ENCODE data around the gene CAMK2A.

Gene CAMK2A

DNA sequence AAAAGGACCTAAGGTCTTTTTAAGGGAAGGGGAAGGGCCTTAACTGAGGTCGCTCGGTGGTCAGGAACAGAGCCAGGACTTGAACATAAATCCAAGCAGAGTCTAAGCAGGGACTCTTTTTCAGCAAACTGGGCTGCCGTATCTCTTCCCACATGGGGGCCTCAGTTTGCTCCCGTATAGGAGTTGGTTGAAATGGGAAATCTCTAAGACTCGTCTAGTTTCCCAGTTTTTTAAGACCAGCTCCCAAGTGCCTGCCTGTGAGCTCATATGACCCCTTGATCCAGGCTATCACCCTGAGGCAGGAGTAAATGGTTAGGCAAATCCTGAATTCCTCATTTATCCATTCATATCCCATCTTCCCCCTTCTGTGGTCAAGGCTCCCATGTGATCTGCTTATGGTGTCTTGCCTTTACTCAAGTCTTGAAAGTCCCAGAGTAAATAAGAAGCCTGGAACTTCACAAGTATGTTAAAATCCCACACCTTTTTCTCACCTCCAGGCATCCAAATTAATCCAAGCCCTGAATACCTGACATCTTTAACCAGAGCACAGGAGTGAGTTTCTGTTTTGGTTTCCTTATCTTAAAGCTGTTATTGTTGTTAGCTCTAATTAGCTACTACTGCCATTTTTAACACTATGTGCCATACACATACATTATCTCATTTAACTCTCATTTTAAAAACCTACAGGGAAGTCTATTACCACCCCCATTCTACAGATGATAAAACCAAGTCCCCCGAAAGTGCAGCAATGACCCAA lies 10.2 kb upstream of the CAMK2A start:
- DNase-seq (ENCODE audit: low read depth), result no peak

DNA sequence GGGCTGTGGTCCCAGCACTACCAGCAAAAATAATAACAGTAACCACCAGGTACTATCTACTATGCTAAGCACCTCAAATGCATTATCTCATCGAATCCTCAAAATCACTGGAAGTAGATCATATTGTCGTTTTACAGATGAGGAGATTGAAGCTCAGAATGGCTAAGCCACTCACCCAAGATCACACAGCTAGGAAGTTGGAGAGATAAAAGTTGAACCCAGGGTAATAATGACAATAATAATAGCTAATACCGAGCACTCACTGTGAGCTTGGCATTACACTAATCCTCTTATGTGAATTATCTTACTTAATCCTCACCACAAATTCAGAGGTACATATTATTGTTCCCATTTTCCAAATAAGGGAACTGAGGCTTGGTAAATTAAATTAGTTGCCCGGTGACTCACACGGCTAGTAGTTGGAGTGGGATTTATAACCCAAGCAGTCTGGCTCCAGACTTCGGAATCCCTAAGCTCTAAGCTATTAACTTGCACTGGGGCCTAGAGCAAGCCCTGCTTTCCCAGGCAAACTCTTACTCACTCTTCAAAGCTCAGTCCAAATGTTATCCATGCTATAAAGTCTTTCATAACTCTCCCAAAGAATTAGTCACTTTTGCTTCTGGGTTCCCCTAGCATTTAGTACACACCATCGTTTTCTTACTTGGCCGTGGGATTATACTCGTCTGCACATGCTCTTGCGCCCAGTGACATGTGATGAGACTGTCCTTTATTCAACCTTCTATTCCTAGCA lies 9.3 kb upstream of the CAMK2A start:
- DNase-seq (ENCODE audit: low read depth), result no peak

DNA sequence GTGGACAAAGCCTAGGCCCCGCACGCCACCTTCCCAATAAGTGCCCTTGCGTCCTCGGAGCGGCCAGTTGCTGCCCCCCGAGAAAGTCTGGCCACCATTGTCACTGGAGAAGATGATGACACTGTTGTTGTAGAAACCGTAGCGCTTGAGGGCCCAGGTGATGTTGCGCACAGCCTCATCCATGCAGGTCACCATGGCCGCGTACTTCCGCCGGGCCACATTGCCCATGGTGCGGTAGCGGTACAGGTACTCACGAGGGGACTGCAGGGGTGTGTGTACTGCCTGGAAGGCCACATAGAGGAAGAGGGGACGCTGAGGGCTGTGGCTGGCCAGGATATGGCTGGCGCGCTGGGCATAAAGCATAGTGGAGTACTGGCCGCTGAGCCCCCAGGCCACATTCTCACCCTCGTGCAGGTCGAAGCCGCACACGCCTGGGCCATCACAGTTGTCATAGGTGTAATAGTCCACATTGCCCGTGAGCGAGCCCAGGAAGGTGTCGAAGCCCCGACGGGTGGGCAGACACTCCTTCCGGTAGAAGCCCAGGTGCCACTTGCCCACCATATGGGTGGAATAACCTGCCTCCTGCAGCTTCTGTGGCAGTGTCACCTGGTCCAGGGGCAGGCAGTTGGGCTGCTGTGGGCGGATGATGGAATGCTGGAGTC lies 8.5 kb upstream of the CAMK2A start:
- no peak for DNase-seq (ENCODE audit: low read depth)

DNA sequence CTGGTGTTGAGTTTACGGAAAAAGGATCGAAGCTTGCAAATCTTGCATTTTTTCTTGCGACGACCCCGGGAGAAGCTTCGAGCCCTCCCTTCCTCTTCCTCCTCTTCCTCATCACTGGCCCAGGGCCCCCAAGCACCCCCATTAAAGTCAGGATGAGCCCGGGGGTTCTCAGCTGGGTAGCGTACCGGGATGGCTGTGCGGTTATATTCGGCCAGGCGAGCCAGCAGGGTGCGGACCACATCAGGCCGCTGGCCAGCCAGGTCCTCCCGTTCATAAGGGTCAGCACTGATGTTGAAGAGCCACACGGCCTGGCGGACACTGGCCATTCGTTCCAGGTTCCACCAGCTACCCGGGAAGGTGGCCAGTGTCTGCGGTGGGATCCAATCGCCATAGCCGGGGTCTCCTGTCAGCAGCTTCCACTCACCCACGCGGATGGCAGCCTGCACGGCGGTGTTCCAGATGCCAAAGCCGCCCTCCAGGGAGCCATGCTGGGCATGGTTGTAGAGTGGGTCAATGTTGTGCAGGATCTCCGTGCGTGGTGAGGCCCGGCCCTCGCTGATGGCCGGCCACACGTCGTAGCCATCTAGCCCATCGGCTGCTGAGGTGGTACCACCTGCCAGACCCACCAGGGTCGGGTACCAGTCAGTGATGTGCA lies 7.8 kb upstream of the CAMK2A start:
- DNase-seq (ENCODE audit: low read depth), result no peak

DNA sequence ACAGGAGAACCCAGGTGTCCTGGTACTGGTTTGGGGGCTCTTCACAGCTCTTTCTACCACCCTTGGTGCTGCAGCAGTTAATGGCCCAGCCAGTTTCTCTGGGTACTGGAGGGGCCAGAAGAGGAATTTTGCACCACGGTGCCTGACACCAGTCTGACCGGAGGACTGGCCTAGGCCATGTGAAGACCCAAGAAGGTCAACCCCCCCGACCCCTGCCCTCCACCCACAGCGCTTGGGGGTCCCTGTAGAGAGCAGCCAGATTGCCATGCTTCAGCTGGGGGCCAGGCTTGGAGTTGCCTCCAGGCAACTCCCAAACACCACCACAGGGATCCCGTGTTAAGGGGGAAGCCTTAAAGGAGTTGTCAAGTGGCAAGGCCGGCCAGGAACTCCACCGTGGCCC lies 6.9 kb upstream of the CAMK2A start:
- no peak for DNase-seq (ENCODE audit: low read depth)

DNA sequence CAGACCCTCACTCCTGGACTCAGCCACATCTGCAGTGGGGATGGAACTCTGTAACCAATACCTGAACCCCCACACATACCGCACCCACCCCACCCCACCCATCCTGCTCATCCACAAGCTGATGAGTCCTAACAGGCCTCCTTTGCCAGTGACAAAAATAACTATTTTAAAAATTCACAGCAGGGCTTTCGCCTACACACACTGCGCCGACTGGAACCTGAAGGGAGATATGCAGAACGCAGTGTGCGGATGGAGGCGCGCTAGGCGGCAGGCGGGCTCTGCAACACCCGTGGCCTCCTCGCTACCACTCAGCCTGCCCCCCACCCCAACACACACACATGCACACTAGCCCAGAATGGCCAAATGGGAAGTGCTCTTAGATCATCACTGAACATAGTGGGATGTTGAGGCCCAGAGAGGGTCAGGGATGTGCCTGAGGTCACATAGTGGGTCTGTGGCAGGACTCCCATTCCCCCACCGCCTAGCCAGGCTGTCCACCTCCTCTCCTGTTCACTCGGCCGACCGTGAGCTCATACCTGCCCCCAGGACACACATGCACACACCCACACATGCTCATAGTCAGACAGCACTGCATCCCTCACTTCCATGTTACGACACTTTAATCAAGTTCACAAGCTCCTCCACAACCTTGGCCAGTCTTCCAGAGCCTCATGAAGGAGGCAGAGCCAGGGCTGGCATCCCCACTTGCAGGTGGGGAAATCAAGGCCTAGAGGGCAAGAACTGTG lies 6.3 kb upstream of the CAMK2A start:
- DNase-seq (ENCODE audit: low read depth), result no peak

DNA sequence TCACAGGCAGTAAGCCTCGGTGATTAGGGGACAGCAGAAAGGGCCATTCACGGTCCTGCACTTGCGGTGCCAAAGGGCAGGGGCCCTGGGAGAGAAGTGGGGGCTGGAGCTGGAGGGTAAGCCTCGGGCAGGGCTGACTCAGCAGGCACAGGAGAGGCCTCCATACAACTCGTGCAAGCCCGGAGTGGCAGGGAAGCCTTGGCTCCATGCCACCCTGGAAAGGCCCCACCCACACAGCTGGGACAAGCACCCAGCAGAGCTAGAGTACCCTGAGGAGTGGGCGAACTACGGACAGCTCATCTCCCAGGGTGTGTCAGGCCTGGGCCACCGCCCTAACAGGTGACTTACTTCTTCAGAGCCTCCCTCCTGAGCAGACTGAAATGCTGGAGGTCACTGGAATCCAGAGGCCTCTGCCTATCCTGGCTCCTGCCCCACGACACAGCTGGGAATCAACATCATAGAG lies 5.6 kb upstream of the CAMK2A start:
- DNase-seq (ENCODE audit: low read depth), result no peak

DNA sequence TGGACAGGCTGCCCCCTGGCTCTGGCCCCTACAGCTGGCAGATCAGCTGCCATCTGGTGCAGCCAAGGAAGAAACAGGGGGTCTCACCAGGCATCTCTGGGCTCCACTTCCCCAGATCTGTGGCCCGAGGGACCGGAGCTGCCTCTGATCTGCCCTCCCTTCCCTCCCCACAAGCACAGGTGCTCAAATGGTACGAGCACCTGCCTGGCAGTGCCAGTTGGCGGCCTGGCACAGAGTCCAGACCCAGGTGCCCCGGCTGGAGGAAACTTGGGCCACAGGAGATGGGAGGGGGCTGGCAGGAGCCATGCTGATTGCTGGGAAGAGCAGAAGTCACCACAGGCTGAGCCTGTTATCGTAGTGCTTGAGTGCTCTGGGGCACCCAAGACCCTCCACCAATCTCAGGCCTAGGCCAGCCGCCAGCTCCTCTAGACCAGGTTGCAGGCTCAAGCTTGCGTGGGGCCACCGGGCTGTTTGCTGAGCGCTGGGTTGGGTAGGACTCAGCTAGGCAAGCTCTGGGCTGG lies 5.0 kb upstream of the CAMK2A start:
- DNase-seq (ENCODE audit: low read depth), result no peak

DNA sequence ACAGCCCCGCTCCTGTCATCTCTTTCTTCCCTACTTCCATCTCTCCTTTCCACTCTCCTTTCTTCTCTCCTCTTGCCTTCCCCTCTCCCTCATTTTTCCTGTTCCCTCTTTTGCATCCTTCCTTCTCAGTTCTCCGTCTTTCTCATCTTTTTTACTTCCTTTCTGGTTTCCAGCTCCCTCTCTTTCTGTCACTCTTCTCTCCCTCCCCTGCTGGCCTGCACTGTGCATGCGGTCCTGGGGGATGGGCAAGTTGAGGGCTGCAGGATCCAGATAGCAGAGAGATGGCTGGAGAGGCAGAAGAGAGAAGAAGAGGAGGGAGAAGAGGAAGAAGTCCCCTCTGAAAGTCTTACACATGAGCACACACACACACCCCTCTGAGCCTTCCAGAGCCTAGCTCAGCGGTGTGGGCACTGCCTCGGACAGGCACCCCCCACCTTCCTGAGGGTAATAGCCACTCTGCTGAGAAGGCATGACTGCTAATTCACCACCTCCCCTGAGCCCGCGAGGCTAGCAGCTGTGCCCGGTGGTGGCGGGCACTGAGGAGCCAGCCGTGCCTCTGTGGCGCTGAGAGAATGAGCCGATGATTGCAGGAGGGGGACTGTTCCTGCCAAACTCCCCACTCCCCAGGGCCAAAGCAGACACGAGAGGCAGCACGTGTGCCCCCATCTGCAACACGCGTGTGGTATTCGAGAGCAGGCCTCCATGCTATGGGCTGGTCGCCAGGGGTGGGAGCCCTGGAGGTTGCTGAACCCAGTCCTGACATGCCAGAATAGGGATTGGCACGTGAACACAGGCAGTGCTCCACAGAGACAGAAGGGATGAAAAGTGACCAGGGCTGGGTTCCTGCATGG lies 3.7 kb upstream of the CAMK2A start:
- no peak for DNase-seq (ENCODE audit: low read depth)

DNA sequence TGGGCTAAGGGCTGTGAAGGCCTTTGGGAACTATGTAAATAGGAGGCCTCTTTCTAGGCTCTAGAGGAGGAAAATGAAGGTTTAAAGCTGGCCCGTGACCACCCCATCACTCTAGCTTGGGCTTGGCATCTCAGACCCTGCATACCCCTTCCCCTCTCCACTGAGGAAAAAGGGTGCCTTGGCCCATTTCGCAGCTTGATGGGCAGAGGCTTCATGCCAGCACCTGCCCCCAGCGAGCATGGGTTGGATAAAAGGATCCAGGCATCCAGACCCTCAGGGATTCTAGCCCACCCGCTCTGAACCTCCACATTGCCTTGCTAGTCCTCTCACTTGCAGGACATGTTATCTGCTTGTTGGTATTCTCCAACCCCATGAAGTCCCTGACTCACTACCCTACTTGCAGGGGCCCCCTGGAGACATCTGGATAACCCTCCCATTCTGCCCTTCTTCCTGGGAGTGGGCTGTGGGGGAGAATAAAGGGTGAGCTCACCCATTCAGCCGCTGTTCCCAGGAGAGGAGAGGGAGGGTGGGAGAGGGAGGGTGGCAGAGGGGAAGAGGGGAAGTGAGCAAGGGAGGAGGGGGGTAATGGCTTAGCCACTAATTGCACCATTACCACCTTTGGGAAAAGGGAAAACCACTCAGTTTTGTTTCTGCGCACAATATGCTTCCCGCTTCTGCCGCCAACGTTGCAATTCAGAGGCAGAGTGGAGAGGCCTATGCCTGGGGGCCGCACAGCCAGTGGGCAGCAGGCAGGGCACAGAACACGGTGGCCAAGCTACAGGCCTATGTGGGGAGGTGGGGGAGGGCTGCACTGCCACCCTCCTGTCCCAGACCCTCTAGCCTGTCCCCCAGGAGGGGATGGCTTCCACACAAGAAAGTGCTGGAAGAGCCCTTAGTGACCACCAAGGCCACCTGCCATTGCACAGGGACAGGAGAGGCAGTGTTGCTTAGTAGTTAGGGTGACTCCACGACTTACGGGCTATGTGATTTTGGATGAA lies 2.1 kb upstream of the CAMK2A start:
- DNase-seq (ENCODE audit: low read depth), result no peak

DNA sequence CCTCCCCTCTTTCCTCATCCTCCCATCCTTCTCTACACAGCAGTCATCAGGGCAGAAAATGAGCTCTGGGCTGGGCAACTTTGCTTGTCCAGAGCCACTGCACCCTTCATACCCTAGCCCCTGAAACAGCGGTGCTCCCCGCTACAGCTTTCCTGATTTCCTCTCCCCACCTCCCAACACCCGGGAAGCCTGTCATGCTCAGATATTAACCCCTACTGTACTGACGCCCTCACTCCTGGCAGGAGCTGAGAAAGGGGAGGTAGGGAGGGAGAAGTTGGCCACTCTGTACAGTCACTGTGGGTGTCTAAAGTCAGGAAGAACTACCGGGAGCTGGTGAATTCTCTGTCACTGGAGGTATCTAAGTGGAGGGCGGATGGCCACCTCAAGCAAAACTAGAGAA lies 782 bp downstream of the CAMK2A start:
- DNase-seq (ENCODE audit: low read depth), result no peak

DNA sequence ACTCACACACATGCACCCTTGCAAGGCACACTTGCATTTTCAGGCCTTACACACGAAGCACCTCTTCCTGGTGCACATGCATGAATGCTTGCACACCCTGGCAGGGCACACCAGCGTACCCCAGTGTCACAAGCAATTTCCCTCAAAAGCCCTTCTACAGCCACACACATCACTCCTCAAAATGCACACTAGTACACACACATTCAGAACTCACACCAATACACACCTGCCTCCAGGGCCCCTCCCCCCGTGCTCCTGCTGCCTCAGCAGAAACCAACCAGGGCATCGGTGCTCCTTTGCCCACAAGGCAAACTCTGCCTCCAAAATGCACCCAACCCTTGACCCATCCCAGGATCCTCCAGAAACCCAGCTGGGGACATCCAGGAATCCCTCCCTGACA lies 1.2 kb downstream of the CAMK2A start:
- no peak for DNase-seq (ENCODE audit: low read depth)

DNA sequence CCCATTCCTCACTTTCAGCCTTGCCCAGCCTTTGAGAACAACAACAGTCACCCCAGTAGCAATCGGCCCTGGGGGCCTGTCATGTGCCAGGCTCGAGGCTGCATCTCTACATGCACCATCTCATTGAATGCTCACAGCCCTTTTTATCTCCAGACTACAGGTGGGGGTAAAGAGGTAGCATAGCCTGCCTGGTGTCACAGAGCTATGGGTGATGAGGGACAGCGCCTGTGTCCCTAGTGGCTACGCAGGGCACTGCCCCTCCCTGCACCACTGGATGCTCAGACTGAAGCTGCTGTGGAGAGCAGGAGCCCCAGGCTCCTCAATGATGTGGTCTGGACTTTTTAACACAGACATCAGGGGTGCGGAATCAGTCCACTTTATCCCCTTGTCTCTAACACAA lies 2.8 kb downstream of the CAMK2A start:
- DNase-seq (ENCODE audit: low read depth), result no peak

DNA sequence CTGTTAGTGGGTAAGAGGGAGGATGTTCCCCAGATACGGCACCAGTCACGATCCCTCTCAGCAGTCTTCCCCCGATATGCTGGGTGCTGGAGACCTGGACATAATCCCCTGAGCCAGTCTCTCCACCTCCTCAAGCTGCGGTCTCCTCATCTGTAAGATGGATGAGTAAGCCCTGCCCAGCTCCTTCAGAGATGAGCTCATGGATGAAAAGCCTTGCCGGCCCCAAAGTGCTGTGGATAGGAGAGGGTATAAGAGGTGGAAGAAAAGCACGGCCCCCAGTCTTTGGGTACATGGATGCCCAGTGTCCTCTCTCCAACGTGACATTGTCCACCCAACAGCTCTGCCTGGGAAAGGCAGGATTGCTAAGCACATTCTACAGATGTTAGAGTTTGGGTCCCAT lies 4.5 kb downstream of the CAMK2A start:
- no peak for DNase-seq (ENCODE audit: low read depth)

DNA sequence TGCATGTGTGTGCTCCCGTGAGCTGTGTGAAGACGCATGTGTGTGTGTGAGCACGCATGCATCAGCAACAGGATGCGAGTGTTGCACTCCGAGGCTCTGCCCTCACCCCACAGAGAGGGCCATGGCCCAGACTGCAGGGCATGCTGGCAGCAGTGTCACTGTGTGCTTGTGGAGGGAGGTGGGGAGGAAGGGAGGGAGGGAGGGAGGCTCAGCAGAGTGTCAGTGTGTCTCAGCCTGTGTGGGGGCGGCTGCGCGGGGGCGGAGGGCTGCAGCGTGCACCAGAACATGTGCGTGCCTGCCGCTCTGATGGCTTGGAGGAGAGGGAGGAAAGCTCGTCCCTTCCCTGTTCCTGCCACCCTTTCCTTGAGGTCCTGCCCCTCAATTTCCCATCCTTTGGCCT lies 5.3 kb downstream of the CAMK2A start:
- DNase-seq (ENCODE audit: low read depth), result no peak

DNA sequence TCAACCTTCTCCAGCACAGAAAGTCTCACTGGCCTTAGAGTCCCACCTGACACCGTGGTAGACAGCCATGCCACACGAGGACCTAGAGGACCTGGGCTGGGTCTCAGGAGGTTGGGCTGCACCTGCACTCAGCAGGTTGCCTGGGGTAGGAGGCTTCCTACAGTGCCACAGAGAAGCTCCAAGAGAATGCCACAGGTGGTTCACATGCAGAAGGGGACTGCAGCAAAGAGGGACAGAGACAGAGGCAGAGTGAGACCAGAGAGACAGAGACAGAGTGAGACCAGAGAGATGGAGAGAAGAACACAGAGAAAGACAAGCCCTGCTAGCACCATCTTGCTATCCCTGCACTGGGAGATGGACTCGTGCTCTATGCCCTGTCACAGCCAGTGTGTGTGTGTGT lies 5.7 kb downstream of the CAMK2A start:
- DNase-seq (ENCODE audit: low read depth), result no peak

DNA sequence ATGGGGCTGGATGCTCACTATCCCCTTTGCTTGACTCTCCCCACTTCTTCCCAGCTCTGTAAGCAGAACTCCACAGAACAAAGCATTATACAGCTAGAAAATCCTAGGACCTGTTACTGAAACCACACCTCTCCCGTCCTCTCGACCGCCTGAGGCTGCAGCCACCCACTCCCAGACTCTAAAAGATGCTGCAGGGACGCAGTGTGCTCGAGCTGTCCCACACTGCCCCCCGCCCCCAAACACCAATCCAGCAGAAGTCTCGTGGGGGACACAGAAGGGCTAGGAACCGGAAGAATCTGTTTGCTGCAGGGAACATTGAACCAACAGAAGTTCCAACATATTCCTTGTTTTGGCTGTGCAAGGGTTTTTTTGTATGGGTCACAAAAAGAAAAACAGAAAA lies 7.6 kb downstream of the CAMK2A start:
- no peak for DNase-seq (ENCODE audit: low read depth)

DNA sequence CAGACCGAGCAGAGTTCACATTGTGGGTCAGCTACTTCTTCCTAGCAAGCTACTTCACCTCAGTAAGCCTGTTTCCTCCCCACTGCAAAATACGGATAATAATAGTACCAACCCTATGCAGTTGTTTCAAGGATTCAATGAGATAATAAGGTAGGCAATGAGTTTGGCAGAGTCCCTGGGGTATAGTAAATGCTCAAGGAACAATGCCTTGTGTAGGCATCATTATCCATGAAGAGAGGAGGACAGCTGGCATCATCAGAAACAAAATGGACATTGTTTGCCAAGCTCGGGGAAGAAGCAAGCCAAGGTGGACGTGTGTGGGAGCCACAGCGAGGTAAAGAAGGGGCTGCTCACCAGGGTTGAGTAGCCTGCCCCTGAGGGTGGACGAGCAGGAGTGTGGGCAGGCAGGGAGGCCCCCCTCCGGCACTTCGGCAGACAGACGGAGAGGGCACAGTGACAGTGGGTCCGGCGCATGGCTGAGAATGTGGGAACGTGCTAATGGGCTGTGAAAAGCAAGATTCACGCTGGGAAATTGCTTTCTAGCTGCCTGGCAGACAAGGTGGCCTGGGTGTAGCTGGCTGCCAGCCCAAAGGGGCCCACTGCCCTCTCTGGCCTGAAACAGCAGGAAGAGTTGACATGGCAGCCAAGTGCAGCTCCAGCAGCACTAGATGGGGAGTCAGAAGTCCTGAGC lies 10.1 kb downstream of the CAMK2A start:
- DNase-seq (ENCODE audit: low read depth), result no peak

DNA sequence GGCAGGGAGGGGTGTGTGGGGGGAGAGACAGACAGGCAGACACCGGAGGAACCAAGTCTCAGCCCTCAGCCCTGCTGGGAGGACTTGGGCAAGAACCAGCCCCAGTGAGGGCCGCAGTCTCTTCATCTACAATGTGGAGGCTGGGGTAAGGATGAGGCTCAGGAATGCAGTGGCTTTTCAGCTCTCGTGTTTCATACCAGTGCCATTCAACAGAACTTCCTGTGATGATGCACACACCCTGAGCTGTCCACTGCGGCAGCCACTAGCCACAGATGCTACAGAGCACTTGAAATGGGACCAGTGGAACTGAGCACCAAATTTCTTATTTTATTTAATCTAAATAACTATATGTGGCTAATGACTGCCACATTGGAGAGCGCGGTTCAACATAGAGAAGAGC lies 10.7 kb downstream of the CAMK2A start:
- no peak for DNase-seq (ENCODE audit: low read depth)

Measured in stimulated activated CD8-positive, alpha-beta memory T cell treated with anti-CD3 and anti-CD28 coated beads, Interleukin-12 subunit alpha, Interleukin-12 subunit beta, amount 100 ng/mL, for 4 hours (primary cell).